GM12875 (cell line): ENCODE results near the gene PIP.
"Not testable (repeated sequence)": the region's sequence is repeated elsewhere in the genome, so short reads cannot be mapped to it uniquely, and the experiment has no call there.

Source experiments
- H3K4me3 ChIP-seq: one replicate; pipeline ENCODE4 v1.5.1; 2011; ENCODE audit warnings: low read depth, low read length, control low read depth
- TF ChIP-seq, protein P1 (sequence below): IDR thresholded peaks from 2 replicates; pipeline ENCODE4 v1.5.1; 2011; ENCODE audit warnings: low read depth, mild to moderate bottlenecking, control low read depth, inconsistent platforms, low read length, moderate library complexity, borderline replicate concordance; ENCODE audit not compliant: insufficient read depth

PIP gene

DNA sequence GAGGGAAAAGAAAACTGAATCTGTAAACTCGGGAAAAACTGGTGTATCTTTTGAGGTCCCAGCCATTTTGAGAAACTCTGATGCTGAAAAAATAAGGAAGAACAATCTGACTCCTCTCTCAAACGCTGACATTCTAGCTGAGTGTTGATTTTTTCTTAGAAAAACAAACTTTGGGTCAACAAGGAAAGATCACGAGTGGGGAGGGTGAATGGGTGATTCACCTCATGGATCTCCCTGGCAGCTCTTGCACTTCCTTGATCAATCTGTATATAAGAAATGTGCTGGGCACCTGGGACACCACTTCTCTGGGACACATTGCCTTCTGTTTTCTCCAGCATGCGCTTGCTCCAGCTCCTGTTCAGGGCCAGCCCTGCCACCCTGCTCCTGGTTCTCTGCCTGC lies at the start of gene PIP:
PIP (plus strand) TSS at position 297 of the 400 bp plus-strand sequence; CDS start at position 337, 40 bp downstream.
- H3K4me3 ChIP-seq, result no peak within 1 kb of the TSS
- TF ChIP-seq, protein P1, sequence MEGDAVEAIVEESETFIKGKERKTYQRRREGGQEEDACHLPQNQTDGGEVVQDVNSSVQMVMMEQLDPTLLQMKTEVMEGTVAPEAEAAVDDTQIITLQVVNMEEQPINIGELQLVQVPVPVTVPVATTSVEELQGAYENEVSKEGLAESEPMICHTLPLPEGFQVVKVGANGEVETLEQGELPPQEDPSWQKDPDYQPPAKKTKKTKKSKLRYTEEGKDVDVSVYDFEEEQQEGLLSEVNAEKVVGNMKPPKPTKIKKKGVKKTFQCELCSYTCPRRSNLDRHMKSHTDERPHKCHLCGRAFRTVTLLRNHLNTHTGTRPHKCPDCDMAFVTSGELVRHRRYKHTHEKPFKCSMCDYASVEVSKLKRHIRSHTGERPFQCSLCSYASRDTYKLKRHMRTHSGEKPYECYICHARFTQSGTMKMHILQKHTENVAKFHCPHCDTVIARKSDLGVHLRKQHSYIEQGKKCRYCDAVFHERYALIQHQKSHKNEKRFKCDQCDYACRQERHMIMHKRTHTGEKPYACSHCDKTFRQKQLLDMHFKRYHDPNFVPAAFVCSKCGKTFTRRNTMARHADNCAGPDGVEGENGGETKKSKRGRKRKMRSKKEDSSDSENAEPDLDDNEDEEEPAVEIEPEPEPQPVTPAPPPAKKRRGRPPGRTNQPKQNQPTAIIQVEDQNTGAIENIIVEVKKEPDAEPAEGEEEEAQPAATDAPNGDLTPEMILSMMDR, result no peak

DNA sequence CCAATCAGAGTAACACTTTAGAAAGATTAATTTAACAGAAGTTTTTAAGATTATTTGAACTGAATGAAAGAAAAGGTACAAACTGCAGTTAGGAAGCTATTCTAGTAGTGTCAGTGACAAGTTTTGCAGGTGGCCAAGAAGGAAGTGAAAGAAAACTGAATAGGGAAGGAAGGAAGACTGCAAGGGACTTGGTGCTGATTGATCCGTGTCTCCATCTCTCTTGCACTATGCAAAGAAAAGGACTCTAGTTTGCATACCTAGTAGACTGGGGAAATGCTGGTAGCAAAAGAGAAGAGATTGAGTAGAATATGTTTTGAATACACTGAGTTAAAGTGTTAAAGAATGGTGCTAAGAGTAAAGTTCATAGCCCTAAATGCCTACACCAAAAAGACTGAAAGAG lies 46.8 kb upstream of the PIP start:
- TF ChIP-seq, protein P1, result no peak
- no peak overlapping the region for H3K4me3 ChIP-seq

- H3K4me3 ChIP-seq, result not testable (repeated sequence)
Observed at GRCh38 chr7:143085610-143086009, 46.3 kb upstream of the PIP start.

- not testable (repeated sequence) for H3K4me3 ChIP-seq
Observed at GRCh38 chr7:143088549-143089231, 43.2 kb upstream of the PIP start.

DNA sequence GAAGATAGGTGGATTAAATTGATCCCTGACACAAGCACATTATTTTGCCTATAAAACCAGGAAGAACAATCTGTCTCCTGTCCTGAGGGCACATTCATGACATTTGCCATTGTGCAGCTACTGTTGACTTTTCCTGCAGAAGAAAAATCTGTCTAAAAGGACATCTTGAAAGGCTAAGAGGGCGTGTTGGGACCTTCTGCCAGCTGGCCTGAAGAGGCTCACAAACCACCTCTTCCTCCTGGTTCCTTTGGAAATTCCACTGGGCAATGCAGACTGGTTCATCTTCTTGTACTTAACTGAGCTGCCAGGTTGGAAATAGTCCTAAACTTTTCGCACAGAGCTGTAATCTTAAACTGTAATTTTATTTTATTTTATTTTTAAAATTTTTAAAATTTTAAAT lies 35.7 kb upstream of the PIP start:
- H3K4me3 ChIP-seq, result no peak overlapping the region
- TF ChIP-seq, protein P1, result no peak

DNA sequence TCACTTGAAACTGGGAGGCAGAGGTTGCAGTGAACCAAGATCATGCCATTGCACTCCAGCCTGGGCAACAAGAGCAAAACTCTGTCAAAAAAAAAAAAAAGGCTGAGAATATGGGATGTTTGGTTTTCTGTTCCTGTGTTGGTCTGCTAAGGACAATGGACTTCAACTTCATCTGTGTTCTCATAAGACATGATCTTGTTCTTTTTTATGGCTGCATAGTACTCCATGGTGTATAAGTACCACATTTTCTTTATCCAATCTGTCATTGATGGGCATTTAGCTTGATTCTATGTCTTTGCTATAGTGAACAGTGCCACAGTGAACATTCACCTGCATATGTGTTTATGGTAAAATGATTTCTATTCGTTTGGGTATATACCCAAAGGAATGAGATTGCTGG lies 32.3 kb upstream of the PIP start:
- H3K4me3 ChIP-seq, result not testable (repeated sequence)

DNA sequence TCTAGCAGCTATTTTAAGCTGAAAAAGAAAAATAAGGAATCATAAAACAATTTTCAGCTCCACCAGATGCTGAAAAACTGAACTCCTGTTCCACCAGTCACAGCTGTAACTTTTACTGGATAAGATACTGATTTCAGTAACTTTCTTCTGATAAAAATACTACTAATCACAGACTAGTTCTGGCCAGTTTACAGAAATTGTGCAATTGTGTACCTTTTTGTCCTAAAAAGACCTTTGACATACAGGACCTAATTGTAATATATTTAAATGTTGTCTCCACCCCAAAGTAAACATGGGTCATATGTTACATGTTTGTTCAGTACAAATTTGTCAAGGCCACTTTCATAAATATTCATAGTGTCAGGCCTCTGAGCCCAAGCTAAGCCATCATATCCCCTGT lies 27.1 kb upstream of the PIP start:
- TF ChIP-seq, protein P1, result no peak
- H3K4me3 ChIP-seq, result no peak overlapping the region

GRCh38 chr7:143108019-143108418 lies 23.9 kb upstream of the PIP start:
- not testable (repeated sequence) for H3K4me3 ChIP-seq

GRCh38 chr7:143117395-143117794 lies 14.5 kb upstream of the PIP start:
- TF ChIP-seq, protein P1, result no peak
- H3K4me3 ChIP-seq, result no peak overlapping the region
